GM18861 (cell line): ENCODE measurements around the gene ANKRD39.

Experiments used
- ATAC-seq: cut with Tn5 transposase; IDR thresholded peaks from one replicate; pipeline ENCODE4 v1.9.1; 2021; ENCODE audit not compliant: unreplicated experiment

ANKRD39 gene

DNA sequence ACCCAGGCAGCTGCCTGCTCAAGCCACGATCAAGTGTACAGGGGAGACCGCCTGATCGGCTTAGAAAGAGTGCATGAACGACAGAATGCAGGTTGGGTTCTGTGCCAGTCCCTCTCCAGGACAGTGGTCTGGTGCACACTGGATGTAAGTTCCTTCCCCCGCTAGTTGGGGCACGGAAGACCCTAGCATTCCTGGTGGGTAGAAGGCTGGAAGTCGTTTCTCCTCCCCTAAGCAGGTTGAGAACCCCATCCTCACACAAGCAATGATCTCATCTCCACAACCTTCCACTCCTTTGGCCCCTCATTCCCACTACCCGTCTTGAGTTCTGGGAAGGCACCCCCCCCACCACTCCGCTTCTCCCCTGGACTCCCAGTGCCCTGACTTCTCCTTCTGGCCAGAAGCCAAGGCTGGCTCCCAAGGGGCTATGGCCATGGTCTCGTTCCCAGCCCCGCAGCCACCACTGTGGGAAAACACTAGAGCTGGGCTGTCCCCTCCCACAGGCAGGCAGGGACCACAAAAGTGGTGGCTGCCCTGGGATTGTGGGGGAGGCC is 1.4 kb upstream of the ANKRD39 start:
- ATAC-seq = no peak

DNA sequence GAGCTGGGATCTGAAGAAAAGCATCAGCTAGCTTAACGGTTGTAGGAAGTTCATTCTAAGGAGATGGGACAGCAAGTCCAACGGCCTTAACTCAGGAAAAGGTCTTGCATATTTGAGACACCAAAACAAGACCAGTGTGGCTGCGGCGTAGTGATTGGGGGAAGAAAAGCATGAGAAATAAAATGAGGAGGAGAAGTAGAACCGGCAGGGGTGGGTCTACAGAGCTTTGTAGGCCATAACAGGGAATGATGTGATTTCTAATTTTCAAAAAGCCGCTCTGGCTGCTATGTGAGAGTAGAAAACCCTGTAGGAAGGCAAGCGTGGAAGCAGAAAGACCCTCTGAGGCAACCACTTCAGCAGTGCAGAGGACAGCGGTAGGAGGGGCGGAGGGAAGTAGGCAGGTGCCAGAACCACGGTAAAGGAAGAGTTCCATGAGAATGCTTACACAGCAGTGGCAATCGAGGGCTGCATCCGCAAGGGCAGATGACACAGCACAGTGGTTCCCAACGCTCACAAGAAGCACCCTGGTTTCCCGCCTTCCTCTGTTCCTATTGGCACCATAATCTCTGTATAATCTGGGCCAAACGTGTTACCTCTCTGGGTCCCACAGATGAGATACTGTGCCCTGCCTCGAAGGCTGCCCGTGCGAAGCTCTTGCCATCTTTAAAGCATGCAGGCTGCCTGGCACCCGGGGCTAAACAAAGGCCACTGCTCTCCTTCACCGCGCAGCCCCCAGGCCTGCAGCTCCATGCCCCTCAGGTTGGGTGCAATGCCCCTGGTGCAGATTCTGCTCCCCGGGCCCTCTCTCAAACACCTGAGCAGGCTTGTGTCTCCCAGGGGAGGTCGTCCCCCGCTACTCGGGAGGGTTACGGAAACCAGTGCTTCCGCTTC is 795 bp downstream of the ANKRD39 start:
- no peak for ATAC-seq

DNA sequence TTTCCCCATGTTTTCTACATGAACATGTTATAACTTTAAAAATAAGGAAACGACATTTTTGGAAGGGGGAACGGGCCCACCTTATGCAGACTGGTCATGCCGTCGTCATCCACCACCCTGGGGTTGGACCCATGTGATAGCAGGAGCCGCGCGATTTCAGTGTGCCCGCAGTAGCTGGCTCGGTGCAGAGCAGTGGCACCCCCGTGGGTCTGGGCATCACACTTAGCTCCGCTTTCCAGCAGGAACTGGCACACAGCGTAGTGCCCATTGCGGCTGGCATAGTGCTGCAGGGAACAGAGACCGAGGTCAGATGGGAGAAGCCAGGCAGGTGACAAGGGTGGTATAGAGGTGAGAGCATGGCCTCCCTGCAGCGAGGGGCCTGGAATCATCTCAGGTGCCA is 4.5 kb downstream of the ANKRD39 start:
- ATAC-seq = no peak

DNA sequence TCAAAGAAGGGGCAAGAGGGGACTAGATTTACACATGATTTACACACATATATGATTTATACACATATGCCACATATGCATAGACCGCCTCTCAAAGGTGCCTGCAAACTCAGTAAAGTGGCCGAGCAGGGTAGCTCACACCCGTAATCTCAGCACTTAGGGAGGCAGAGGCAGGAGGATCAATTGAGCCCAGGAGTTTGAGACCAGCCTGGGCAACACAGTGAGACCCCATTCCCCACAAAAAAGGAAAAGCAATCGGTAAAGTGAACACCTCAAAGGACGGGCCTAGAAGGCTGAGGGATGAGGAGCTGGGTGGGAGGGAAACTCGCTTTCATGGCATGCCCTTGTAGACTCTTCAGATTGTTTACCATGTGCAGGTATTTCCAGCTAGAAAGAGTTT is 5.1 kb downstream of the ANKRD39 start:
- ATAC-seq = no peak

DNA sequence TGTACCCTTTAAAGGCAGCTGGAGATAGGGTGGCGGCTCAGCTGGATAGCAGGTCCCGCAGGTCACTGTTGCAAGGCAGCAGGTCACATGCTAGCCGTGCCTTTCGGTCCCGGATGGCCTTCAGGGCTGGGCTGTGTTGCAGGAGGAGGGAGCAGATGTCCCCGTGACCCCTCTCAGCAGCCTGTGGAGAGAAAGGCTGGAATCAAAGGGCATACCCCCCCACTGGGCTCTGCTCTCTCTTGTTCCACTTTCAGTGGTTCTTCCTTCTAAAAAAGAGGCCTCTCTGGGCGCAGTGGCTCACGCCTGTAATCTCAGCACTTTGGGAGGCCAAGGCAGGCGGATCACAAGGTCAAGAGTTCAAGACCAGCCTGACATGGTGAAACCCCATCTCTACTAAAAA is 9.6 kb downstream of the ANKRD39 start:
- ATAC-seq = no peak

DNA sequence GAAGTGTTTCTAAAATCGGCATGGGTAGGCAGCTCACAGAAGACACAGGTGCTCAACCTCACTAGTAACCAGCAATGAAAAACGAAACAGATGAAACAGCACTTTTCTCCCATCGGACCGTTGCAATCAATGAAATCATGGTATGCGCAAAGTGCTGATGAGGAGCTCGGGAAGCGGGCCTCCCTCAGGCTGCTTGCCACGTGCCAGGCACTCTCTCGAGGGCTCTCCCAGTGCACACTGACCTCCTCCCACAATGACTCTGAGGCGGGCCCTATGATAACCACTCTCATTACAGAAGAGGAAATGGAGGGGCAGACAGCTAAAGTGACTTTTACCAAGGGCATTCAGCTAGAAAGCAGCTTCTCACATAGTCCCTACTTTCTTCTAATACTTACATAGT is 10.2 kb downstream of the ANKRD39 start:
- ATAC-seq = no peak

DNA sequence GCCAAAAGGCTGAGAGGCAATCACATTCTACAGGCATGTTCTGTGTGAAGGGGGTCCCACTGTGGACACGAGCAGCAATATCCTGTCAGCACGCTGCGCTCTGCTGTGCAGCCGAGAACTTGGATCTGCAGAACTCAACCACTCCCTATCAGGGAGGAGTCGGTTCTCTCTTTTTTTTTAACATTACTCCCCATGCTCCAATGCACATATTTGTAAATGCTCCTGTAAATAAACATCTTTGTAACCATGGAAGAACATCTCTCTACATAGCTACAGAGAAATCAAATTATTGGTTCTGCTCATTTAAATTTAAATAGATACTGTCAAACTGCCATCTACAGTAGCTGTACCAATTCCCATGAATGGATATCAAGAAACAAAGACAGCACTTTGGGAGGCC is 11.0 kb downstream of the ANKRD39 start:
- ATAC-seq = no peak

DNA sequence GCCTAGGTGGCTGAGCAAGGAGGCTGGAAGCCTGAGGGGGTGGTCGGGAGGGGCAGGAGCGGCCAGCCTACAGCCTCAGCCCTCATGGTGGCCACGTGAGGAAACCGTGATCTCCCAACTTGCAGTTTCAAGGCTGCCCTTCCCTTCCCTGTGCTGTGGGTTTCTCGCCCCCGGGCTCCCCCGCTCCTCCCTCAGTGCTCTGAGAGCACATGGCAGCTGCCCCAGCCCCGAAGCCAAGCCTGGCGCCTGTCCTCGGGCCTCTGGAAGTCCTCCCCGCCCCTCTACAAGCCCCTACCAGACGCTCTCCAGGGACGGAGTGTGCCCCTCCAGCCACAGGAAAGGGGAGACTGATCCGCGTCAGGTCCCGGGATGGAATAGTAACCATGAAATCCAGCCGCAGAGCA is 13.4 kb downstream of the ANKRD39 start:
- ATAC-seq = no peak

DNA sequence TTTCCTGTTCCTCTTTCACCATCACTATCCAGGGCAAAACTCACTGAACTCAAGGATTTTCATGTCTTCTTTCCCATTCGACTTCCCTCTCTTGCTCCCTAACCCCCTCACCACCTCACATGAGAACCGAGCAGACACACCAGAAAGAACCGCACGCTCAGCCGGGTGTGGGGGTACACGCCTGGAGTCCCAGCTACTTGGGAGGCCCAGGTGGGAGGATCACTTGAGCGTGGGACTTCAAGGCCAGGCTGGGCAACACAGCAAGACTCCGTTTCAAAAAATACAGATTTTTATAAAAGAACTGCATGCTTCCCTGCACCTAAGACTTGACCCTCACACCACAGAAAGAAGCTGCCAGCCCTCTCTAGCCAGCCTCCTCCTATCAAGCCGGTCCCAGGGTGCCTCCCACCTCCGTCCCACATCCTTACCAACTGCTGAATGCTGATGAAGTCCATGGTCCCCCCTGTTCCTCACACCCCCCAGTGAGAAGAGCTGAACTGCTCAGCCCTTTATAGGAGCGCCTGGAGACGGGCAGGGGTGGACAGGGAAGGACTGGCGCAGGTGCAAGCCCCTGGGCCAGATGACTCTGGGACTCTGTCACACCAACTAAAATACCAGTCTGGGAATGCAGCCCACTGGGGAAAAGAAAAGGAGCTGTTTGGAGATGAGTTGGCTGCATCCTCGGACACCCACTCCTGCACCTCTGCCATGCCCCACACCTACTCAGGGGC is 14.1 kb downstream of the ANKRD39 start, which contains the start of gene ANKRD23:
Gene ANKRD23 (minus strand): TSS at position 484 of the 731 bp plus-strand sequence. CDS start 29 bp downstream, at position 455.
- ATAC-seq = no peak

DNA sequence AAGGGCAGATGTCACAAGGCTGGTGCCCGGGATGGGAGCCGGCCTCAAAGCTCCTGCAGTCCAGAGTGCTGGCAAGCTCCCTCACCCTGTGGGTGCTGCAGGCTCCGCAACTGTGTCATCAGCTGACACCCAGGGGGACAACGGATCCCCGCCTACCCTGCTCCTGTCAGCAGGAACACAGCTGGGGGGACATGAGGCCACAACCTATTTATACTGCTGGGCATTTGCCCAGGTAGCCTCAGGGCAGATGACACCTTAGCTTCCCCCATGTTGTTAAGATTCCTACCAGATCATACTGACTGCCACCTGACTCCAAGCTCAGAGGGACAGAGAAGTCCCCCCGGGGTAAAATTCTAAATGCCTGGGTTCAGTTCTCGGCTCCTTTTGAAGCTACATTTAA is 15.2 kb downstream of the ANKRD39 start:
- no peak for ATAC-seq

DNA sequence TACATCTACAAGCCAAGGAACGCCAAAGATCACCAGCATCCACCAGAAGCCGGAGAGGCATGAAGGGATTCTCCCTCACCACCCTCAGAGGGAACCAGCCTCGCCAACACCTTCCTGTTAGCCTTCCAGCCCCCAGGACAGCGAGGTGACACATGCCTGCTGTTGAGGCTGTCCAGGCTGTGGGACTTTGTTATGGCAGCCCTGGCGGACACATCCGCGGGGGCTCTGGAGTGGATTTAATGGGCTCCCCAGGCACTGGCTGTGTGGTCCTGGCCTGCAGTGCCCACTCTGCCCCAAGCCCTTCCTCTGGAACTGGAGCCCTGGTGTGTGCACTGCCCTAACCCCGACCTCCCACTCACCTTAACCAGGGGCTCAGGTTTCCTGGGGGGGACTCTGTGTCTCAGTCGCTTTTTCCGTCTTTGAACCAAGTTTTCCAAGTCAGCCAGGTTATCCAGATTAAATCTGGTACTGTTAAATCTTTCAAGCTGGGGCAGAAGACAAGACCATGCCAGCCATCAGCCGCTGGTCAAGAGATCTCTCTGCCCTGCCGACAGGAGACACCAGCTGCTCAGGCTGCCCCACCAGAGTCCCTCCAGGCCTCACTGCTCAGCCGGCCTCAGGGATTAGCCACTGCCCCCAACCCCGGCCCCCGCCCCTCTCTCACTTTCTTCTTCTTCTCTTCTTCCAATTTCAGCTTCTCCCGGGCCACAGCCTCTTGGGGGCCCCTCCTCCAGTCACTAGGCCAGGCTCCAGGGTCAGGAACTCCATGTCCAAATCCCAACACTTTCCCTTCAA is 15.9 kb downstream of the ANKRD39 start:
- ATAC-seq = no peak

DNA sequence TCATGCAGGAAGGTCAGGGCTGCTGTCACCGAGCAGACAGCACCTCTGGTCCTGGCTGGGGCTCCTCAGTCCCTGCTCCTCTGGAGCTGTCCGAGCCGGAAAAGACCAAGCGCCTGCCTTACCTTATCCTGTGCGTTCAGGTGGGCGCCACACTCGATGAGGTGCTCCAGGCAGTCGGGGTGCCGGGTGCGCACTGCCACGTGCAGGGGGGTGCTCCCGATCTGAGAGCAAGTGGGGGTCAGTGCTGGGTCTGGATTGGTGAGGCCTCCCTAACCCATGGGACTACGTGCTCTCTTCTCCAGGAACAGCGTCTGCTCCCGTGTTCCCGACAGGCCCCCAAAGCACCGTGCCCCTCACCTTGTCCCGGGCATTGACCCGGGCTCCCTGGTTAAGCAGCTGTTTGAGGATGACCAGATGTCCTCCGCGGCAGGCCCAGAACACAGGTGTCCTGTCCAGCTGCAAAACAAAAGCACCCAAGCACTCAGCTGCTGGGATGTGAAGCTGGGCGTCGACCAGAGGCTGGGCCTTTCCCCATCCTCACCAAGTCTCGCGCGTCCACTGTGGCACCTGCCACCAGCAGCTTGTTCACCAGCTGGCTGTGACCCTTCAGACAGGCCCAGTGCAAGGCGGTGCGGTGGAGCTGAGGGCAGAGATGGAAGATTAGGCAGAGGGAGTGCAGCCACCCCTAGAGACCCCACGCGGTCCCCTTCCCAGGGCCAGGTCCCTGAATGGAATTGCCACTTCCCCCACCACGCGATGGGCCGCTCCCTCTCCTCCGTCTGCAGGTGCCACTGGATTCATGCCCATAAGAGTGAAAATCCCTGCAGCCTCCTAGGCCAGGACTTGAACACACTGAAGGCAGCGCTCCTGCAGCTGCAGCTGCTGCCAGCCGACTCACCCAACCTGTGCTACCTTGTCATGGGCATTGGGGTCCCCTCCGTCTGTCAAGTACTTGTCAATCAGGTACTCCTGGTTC is 17.7 kb downstream of the ANKRD39 start:
- no peak for ATAC-seq

DNA sequence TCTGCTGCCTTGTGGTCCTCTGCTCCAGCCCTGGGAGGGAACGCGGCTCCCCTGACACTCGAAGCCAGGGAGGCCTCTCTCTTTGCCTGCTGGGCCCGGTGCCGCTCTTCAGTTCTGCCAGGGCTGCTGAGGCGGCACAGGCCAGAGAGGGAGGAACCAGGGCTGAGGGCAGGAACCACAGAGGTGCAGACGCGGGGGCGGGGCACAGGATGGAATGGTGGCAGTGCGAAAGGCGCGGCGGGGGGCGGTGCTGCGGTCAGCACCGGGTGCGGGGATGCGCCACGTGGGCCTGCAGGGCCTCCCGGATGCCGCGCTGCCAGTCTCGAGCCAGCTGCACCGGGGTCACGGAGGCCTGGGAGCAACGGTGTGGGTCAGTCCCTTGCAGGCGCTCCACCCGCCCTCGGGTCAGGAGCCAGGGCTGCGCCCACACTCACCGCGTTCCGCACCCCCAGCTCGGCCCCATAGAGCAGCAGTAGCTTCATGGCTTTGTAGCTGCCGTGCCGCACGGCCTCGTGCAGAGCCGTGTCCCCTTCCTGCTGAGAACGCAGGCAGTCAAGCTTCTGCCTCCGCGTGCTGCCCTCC is 18.4 kb downstream of the ANKRD39 start:
- ATAC-seq = no peak

DNA sequence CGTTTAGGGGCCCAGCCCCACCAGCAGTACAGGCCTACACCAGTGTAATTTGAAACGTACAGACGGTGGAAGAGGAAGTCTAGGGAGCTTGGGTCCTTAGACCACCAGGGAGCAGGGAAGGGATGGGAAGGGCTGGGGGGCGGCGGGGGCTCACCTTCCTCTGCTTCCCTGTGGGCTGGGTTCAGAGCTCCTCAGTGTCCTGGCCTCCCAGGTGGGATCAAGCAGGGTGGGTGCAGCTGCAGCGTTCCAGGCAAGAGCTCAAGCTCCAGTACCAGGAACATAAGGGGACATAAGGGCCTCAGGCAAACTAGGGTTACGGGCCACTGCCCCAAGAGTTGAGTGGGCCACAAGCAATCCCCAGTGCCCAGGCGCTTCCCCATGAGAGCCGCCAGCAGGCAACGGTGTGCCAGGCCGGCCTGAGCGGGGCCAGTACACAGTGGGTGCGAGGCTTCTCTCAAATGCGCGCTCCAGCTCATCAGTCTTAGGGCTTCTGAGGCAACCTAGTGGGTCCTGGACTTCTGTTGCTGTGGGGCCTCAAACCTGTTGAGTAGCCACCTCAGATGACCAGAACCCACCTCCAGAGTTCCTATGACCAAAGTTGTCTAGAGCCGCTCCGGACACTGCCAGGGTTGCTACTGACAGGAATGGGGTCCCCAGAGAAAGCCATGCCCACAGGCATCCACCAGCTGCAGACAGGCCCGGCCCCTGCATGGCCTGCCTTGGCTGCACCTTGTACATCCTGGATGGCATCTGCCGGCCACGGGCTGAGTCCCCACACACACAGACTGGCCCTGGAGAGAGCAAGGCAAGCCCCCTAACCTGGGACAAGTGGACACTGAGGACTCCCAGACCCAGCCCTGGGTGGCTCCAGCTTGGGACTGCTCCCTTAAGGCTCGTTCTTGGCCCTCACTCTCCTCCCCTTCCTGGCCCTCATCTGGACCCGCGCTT is 19.2 kb downstream of the ANKRD39 start:
- ATAC-seq = no peak

DNA sequence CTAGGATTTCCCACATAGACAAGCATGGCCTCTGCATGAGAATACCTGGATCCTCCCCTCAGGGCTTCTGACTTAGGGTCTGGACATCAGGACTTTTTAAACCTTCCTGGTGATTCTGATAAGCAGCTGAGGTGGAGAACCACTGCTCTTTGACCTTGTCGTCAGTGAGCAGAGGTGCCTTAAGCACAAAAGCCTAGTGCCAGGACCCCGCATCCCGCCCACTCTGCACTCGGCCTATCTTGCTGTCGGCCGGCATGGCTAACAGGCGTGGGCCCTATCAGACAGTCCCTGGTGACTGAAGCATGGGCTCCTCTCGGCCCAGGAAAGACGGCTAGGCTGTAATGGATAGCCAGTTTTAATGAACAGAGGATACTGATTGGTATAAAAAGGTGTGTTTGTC is 20.2 kb downstream of the ANKRD39 start:
- no peak for ATAC-seq

DNA sequence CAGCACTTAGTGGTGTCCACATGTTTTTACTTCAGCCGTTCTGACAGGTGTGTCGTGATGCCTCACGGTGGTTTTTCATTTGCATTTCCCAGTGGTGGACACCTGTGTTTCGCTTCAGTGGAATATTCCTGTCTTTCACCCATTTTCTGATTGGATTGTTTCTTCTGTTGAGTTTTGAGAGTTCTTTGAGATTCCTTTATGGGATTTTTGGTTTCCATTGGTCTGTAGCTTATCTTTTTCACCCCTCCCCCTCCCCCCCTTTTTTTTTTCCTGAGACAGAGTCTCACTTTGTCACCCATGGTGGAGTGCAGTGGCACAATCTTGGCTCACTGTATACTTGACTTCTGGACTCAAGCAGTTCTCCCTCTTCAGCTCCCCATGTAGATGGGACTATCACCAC is 22.0 kb downstream of the ANKRD39 start:
- ATAC-seq = no peak

DNA sequence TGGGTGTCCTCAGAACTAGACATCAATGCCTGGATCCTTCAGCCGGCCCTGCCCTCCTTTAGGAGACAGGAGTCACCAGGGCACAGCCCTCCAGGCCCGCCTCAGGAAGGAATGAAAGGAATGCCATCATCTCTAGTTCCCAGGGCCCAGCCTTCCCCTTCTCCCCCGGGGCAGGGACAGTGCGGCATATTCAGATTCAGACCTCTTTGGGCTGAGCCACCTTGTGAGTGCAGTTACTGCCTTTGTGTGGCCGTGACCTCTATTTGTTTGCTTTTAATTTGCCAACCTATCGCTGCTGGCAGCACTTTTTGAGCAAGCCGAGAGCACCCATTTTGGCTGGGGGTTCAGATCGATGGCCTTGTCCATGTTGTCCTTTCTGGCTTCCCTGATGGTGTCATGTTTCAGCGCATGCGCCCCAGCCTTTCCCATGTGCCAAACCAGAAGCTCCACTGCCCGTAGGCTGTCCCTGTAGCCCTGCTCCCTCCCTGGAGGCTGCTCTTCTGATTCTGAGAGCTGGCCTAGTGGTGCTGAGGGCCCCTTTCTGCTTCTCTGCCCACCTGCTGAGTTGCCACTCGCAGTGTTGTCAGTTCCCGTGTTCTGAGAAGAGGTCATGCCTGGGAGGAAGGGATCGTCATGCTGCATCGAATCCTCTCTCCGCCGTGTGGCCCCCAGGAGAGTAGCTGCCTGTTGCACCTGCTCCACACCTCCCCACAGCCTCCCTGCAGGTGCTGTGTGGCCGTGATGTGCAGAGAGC is 24.9 kb downstream of the ANKRD39 start:
- ATAC-seq = no peak

DNA sequence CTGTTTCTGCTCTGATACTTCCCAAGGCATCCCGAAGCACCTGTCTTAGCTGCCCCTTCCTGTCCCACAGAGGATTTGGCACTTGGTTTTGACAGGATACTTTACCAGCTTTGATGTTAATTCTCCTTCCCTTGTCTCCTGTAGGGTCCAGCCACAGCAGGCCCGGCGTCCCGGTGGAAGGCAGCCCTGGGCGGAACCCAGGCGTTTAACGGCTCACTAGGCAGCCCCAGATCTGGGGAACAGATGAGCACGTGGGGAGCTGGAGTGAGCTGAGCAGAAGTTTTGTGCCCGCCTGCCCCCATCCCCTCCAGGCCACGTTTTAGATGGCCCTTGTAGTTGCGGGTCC is 25.4 kb downstream of the ANKRD39 start:
- ATAC-seq = no peak
